NT2/D1 (cell line): ENCODE results near the gene MS4A2.
"Not testable (repeated sequence)": the region's sequence is repeated elsewhere in the genome, so short reads cannot be mapped to it uniquely, and the experiment has no call there.

Experiments
- DNase-seq: peaks from one replicate; pipeline ENCODE4 v3.0.0-alpha.2; 2011; ENCODE audit warnings: low read depth, low spot score
- H3K27me3 ChIP-seq: 2 replicates; pipeline ENCODE4 v1.6.0; 2011; ENCODE audit warnings: mild to moderate bottlenecking; ENCODE audit not compliant: insufficient read length, insufficient read depth
- H3K36me3 ChIP-seq: 2 replicates; pipeline ENCODE4 v1.6.1; 2011; ENCODE audit warnings: mild to moderate bottlenecking, low read length, mixed read lengths; ENCODE audit not compliant: insufficient read depth, insufficient read length
- H3K4me1 ChIP-seq: 2 replicates; pipeline ENCODE4 v1.5.1; 2011; ENCODE audit not compliant: insufficient read depth, insufficient read length
- H3K4me3 ChIP-seq: 2 replicates; pipeline ENCODE4 v1.5.1; 2011; ENCODE audit warnings: low read depth; ENCODE audit not compliant: insufficient read length
- H3K9ac ChIP-seq: 2 replicates; pipeline ENCODE4 v1.6.0; 2011; ENCODE audit warnings: low read depth; ENCODE audit not compliant: insufficient read length
- H3K9me3 ChIP-seq: 2 replicates; pipeline ENCODE4 v1.5.1; 2011; ENCODE audit warnings: mild to moderate bottlenecking, low read length; ENCODE audit not compliant: insufficient read depth
- SUZ12 ChIP-seq: IDR thresholded peaks from 2 replicates; pipeline ENCODE4 v1.6.1; 2011; ENCODE audit not compliant: insufficient read length, insufficient read depth; ENCODE audit errors: extremely low read depth
- YY1 ChIP-seq: IDR thresholded peaks from 2 replicates; pipeline ENCODE4 v1.6.1; 2011; ENCODE audit not compliant: insufficient read length, insufficient read depth
- ZNF274 ChIP-seq: IDR thresholded peaks from 2 replicates; pipeline ENCODE4 v1.6.1; 2011; ENCODE audit warnings: mild to moderate bottlenecking, low read depth, low read length

The MS4A2 gene

DNA sequence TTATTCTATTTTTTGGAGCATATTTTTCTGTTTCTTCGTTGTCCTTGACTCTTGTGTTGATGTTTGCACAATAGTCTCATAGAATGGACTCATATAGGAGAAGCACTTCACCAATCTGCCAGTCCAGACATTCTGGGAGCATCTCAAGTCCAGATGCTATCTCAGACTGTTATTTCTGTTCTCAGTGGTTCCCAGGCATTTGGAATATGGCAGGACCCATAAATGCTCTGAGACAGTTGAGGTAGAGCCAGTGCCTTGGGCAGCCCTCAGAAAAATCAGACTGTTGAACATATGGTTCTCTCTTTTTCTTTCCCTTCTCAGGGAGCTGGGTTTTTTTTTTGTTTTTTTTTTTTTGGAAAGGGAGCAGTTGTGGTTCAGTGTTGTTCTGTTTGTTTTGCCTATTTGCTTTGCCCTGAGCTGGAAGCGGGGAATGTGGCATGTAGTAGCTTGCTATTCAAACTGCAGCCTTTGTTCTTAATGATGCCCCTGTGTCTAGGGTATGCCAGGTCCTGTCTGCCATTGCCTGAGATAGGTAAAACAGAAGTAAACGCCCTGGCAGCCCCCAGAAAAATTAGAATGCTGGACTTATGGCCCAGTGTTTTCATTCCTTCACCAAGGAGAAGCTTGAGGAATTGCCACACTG lies 3.7 kb upstream of the MS4A2 start:
- H3K9ac ChIP-seq, result no peak overlapping the region
- no peaks in the 10 kb centered on the region for H3K9me3 ChIP-seq
- no peaks in the 10 kb centered on the region for H3K36me3 ChIP-seq
- H3K4me1 ChIP-seq, result no peaks in the 10 kb centered on the region
- TF ChIP-seq ZNF274 (no peak), SUZ12 (no peak), YY1 (no peak)
- H3K27me3 ChIP-seq, result no peaks in the 10 kb centered on the region
- DNase-seq, result no peak
- no peak overlapping the region for H3K4me3 ChIP-seq

DNA sequence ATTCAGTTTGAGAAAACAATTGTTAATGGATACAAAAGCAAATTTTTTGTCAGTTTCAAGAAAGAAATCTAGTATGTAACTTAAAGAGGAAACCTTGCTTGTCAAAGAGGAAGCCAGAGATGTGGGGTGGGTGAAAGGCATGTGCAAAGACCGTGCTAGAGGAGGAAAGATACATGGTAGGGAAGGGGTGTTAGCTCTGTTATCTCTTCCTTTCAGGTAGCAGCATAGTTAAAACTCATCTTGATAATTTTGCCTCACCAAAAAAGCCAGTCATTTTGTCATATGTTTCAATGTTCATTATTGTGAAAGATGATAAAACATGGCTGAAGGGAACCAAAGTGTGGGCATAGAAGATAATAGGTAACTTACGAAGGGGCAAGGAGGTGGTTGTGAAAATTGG lies 2.6 kb upstream of the MS4A2 start:
- H3K36me3 ChIP-seq, result no peaks in the 10 kb centered on the region
- DNase-seq, result no peak
- H3K4me1 ChIP-seq, result no peaks in the 10 kb centered on the region
- H3K9ac ChIP-seq, result no peak overlapping the region
- no peaks in the 10 kb centered on the region for H3K9me3 ChIP-seq
- TF ChIP-seq ZNF274, result no peak
- no peak for TF ChIP-seq YY1
- TF ChIP-seq SUZ12, result no peak
- H3K4me3 ChIP-seq, result no peak overlapping the region
- H3K27me3 ChIP-seq, result no peaks in the 10 kb centered on the region

DNA sequence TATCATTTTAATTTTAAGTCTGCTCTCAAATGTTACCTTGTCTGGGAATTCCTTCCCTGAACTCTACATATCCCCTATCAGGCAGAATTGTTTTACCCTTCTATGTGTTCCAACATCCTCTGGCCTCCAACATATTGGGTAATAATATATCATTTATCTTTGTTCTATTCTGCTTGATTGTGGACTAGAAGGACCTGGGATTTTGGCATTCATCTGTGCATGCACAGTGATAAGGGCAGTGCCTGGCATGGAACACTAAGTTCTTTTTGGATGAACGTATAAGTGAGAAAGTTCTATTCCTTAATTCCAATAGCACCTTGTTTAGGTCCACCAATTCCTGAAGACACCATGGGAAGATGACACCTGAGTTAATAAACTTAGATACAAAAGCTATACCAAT lies 1.2 kb upstream of the MS4A2 start:
- H3K4me3 ChIP-seq, result no peak overlapping the region
- H3K4me1 ChIP-seq, result no peaks in the 10 kb centered on the region
- H3K36me3 ChIP-seq, result no peaks in the 10 kb centered on the region
- no peaks in the 10 kb centered on the region for H3K27me3 ChIP-seq
- H3K9me3 ChIP-seq, result no peaks in the 10 kb centered on the region
- TF ChIP-seq ZNF274, result no peak
- TF ChIP-seq YY1, result no peak
- TF ChIP-seq SUZ12, result no peak
- no peak overlapping the region for H3K9ac ChIP-seq
- DNase-seq, result no peak

DNA sequence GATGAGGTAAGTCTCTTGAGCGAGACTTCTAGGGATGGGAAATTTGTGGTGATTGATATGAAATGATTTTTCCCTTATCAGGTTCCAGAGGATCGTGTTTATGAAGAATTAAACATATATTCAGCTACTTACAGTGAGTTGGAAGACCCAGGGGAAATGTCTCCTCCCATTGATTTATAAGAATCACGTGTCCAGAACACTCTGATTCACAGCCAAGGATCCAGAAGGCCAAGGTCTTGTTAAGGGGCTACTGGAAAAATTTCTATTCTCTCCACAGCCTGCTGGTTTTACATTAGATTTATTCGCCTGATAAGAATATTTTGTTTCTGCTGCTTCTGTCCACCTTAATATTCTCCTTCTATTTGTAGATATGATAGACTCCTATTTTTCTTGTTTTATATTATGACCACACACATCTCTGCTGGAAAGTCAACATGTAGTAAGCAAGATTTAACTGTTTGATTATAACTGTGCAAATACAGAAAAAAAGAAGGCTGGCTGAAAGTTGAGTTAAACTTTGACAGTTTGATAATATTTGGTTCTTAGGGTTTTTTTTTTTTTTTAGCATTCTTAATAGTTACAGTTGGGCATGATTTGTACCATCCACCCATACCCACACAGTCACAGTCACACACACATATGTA lies 7.1 kb downstream of the MS4A2 start:
- no peaks in the 10 kb centered on the region for H3K36me3 ChIP-seq
- no peaks in the 10 kb centered on the region for H3K9me3 ChIP-seq
- H3K27me3 ChIP-seq, result no peaks in the 10 kb centered on the region
- no peak overlapping the region for H3K9ac ChIP-seq
- TF ChIP-seq YY1 (no peak), SUZ12 (no peak), ZNF274 (no peak)
- H3K4me3 ChIP-seq, result no peak overlapping the region
- no peaks in the 10 kb centered on the region for H3K4me1 ChIP-seq
- no peak for DNase-seq

DNA sequence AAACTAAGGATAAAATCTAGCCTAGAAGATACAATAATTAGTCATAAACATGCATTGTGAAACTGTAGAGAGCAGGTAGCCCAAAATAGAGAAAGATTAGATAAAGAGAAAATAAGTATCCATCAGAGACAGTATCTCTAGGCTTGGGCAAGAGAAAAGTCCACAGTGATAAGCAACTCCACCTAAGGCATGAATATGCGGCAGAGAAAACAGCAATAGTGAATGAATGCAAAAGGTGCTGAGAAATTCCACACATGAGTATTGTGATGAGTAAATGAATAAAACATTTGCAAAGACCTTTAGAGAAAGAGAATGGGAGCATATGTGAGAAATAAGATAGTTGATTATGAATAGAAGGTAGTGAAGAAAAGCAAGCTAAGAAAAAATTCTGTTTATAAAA lies 8.7 kb downstream of the MS4A2 start:
- no peak overlapping the region for H3K4me3 ChIP-seq
- no peaks in the 10 kb centered on the region for H3K4me1 ChIP-seq
- no peak overlapping the region for H3K9ac ChIP-seq
- no peak for DNase-seq
- no peaks in the 10 kb centered on the region for H3K36me3 ChIP-seq
- TF ChIP-seq ZNF274 (no peak), SUZ12 (no peak), YY1 (no peak)
- H3K27me3 ChIP-seq, result no peaks in the 10 kb centered on the region
- no peaks in the 10 kb centered on the region for H3K9me3 ChIP-seq

DNA sequence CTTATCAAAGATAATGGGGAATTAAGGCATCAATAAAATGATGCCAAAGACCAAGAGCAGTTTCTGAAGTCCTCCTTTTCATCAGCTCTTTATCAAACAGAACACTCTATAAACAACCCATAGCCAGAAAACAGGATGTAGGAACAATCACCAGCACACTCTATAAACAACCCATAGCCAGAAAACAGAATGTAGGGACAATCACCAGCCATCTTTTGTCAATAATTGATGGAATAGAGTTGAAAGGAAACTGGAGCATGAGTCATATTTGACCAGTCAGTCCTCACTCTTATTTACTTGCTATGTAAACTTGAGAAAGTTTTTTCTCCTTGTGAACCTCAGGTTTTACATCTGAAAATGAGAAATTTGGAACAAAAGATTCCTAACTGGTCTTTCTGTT lies 10.0 kb downstream of the MS4A2 start:
- Histone ChIP-seq H3K4me3 (no peak overlapping the region), H3K4me1 (no peaks in the 10 kb centered on the region), H3K9me3 (no peaks in the 10 kb centered on the region), H3K36me3 (no peaks in the 10 kb centered on the region), H3K27me3 (no peaks in the 10 kb centered on the region), H3K9ac (no peak overlapping the region)
- no peak for TF ChIP-seq SUZ12
- TF ChIP-seq YY1, result no peak
- no peak for TF ChIP-seq ZNF274
- DNase-seq, result no peak

DNA sequence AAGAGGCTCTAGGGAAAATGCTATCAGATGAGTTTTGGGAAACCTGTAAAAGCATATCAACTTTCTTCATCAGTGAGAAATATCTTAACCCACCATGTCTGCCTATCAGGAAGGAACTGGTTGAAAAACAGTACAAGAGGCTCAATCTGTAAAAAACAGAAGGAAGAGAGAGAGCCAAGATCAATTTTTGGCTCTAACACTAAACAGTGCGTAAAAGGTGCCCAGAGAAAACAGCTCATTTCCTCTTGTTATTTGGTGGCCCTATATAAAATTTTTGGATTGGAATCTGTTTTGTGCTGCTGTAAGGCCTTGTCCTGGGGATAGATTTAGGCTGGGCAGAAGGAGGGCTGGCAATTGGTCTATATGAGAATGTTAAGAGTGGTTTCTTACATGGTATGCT lies 12.1 kb downstream of the MS4A2 start:
- H3K4me1 ChIP-seq, result no peaks in the 10 kb centered on the region
- no peaks in the 10 kb centered on the region for H3K27me3 ChIP-seq
- H3K36me3 ChIP-seq, result no peaks in the 10 kb centered on the region
- no peak for DNase-seq
- no peak overlapping the region for H3K4me3 ChIP-seq
- no peak overlapping the region for H3K9ac ChIP-seq
- H3K9me3 ChIP-seq, result no peaks in the 10 kb centered on the region
- TF ChIP-seq ZNF274 (no peak), SUZ12 (no peak), YY1 (no peak)

DNA sequence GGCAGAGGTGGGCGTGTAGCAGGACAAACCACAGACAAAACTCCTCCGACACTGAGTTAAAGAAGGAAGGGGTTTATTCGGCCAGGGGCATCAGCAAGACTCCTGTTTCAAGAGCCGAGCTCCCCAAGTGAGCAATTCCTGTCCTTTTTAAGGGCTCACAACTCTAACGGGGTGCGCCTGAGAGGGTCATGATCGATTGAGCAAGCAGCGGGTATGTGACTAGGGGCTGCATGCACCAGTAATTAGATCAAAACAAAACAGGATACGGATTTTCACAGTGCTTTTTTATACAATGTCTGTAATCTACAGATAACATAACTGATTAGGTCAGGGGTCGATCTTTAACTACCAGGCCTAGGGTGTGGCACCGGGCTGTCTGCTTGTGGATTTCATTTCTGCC lies 12.9 kb downstream of the MS4A2 start:
- H3K36me3 ChIP-seq, H3K4me1 ChIP-seq, H3K27me3 ChIP-seq, H3K9ac ChIP-seq, DNase-seq, H3K4me3 ChIP-seq, H3K9me3 ChIP-seq: not testable (repeated sequence)

DNA sequence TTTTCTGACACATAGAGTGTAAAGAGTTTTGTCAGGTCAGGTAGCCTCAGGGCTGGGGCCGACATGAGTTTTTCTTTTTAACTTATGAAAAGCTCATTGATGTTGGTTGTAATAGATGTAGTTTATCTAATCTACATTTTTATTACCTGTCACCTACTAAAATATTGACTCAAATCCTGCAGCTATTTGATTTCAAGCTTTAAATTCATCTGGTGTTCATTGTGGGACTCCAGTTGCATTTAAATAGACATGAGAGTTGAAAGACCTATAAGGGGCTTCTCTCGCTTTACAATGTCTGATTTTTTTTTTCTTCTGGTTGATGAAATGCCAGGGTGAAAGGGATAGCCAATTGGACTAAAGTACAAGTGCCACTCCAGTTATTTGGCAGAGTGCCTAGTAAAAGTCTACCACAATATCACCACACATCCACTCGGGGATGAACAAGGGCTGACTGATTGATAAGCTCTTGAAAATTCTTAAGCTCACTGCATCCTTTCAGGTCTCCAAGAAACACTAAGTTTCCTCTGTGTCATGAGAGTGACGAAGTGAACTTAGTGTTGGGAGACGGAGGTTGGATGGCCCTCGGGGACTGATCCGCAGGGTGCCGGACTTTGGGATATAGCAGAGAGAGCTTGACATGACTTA lies 16.1 kb downstream of the MS4A2 start:
- not testable (repeated sequence) for H3K9ac ChIP-seq, H3K36me3 ChIP-seq, H3K27me3 ChIP-seq, H3K4me3 ChIP-seq, H3K9me3 ChIP-seq, DNase-seq, H3K4me1 ChIP-seq

DNA sequence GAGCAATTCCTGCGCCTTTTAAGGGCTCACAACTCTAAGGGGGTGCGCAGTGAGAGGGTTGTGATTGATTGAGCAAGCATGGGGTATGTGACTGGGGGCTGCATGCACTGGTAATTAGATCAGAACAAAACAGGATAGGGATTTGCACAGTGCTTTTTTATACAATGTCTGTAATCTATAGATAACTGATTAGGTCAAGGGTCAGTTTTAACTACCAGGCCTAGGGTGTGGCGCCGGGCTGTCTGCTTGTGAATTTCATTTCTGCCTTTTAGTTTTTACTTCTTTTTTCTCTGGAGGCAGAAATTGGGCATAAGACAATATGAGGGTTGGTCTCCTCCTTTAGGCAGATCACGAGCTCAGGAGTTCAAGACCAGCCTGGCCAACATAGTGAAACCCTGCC lies 20.2 kb downstream of the MS4A2 start:
- not testable (repeated sequence) for H3K4me3 ChIP-seq, DNase-seq, H3K9me3 ChIP-seq, H3K4me1 ChIP-seq, H3K9ac ChIP-seq, H3K27me3 ChIP-seq, H3K36me3 ChIP-seq
